Raji (cell line): ENCODE data around the gene KRTAP19-8.

ENCODE experiments used
- POLR2A ChIP-seq: IDR thresholded peaks from 2 replicates; pipeline ENCODE4 v1.6.1; 2011; ENCODE audit warnings: low read depth, low read length, control low read depth; ENCODE audit not compliant: insufficient read depth

The KRTAP19-8 gene, protein sequence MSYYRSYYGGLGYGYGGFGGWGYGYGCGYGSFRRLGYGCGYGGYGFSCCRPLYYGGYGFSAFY

DNA sequence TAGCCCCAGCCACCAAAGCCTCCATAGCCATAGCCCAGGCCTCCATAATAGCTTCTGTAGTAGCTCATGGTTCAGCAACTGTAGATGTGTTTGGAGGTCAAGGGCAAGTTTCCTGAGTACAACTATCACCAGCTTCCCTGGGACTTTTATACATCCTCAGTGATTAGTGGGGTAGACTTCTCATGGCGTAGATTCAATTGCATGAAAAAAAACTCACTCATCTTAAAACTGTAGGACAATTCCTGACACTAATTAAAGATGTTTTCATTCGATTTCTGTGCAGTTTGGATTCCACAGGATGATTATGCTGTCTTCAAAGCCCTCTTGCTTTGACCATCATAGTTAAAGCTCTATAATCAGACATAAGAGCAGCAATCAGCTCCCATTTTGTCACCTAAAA lies at the start of gene KRTAP19-8:
KRTAP19-8 (minus strand) TSS at position 101 of the 400 bp plus-strand sequence; CDS start at position 68, 33 bp downstream.
- no peak for TF ChIP-seq POLR2A

DNA sequence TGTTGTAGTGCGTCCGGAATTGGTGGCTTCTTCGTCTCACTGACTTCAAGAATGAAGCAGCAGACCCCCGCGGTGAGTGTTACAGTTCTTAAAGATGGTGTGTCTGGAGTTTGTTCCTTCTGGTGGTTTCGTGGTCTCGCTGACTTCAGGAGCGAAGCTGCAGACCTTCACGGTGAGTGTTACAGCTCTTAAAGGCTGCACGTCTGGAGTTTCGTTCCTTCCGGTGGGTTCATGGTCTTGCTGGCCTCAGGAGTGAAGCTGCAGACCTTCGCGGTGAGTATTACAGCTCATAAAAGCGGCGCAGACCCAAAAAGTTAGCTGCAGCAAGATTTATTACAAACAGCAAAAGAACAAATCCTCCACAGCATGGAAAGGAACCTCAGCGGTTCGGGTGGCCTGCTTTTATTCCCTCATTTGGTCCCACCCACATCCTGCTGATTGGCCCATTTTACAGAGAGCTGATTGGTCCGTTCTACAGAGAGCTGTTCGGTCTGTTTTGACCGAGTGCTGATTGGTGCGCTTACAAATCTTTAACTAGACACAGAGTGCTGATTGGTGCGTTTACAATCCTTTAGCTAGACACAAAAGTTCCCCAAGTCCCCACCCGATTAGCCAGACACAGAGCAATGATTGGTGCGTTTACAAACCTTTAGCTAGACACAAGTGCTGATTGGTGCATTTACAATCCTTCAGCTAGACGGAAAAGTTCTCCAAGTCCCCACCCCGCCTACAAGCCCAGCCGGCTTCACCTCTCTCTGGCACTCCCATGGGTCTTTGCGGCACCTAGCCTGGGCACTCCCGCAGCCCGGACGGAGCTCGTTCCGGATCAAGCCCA lies 49.6 kb upstream of the KRTAP19-8 start:
- no peak for TF ChIP-seq POLR2A

DNA sequence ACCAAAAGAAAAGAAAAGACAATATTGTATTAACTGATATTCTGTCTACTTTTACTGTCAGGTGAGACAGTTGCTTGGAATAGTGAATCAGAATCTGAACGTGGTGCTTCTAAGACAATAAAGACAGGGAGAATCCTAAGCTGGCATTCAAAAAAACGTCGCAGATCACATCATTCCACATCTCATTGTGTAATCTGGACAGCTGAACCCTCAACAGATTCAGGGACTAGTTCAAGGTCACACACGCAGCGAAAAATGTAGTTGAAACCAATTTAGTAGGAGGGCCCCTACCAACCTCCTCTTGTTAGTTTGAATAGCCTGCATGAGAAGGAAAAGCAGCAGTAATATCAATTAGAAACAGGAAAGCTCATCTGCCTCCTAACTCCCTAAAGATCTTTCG lies 46.4 kb upstream of the KRTAP19-8 start:
- TF ChIP-seq POLR2A: no peak

DNA sequence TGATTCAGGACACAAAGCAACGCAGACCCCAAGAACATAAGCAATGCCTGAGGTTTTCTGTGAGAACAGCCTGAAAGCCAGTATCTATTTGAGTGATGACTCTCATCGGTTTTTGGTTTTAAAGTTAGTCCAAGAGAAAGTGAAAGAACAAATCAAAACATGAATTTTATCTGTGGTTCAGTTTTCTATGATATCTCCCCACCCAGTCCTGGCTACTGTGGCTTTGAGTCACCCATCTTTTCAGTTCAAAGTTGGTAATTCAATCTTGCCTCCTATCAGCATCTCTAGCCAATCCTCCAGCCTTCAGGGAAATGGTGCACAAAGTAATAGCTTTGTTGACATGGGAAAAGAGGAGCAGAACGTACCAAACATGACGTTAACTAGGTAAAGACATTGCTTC lies 40.5 kb upstream of the KRTAP19-8 start:
- no peak for TF ChIP-seq POLR2A

DNA sequence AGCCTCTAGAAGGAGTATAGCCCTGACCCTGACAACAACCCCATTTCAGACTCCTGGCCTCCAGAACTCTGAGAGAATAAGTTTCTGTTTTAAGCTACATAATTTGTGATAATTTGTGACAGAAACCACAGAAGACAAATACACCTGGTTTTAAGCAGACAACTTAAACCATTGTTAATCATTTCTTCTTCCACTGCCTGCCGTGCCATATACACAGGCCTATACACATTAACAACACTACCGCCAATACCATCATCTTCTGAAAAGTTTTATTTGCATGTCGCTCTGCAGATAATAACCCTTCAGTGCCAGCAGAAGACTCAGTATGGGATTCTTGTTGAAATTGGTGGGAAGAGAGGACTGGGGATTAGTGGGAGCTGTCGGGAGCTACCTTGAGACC lies 39.9 kb upstream of the KRTAP19-8 start:
- no peak for TF ChIP-seq POLR2A

DNA sequence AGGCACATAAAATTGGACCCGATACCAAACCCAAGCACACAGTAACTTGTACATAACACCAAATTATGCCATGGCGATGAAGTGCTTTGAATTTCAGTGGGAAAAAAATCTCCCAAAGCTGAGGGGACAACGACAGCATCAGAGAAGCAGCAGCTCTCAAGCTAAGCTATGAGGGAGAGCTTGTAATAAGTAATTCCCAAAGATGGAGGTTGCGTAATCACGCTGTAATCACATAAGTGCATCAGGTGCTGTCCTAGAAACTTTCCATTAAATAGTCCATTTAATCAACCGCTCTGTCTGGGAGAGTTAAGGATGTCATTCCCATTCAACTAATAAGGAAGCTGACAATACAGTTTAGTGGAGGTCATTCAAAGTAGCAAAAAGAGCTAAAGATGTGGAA lies 37.6 kb upstream of the KRTAP19-8 start:
- TF ChIP-seq POLR2A: no peak

DNA sequence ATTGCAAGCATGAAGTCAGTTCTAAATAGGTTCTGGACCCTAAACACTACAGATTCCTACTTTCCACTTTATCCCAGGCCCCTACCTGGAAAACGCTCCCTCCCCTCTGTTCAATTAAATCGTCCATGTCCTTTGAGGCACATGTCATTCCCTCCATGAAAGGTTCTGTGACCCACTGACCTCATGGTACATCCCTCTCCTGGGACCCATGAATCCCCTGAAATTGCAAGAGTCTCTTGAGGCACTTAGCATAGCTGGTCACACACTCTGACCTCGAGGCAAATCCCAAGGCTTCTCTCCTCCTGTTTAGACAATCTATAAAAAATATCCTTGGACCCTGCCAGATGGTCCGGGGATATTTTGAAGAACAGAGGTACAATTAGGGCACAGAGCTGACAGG lies 34.3 kb upstream of the KRTAP19-8 start:
- TF ChIP-seq POLR2A: no peak

DNA sequence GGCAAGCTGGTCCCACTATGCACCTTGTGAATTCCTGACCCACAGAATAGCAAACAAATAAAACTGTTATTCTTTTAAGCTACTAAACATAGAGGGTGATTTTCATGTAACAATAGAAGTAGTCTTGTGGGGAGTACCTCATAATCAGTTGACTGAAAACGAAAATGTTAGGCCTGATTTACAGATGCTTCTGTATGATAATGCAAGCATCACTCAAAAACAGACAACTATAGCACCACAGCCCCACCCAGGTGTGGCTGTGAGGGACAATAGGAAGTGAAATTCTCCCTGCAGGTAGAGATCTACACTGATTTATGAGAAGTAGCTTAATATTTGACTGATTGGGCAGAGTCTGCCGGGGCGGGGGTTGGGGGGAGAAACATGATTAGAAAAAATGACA lies 26.5 kb upstream of the KRTAP19-8 start:
- TF ChIP-seq POLR2A: no peak

DNA sequence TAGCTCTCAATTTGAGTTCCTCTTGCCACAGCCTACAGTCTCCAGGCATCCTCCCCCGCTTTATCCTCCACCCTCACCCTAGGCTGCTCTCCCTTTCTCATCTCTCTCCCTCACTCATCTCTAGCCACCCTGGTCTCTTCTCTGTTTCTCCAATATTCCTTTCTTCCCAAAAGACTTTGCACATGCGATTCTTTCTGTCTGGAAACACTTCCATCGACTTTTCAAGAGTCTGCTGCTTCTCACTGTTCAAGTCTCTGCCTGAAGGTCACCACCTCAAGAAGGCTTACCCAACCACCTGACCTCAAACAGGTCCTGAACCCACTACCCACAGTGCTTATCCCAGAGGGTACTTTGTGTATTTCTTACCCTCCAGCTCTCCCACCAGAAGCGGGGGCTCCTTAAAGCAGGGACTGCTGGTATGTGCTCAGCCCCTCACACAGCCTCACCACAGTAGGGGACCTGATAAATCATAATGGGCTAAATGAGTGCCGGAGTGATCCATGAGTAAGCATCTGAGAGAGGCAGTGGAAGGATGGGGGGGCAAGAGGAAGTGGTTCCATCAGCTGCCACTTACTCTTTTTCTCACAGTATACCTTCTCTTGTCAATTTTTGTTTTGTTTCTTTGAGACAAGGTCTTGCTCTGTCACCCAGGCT lies 14.3 kb upstream of the KRTAP19-8 start:
- no peak for TF ChIP-seq POLR2A

DNA sequence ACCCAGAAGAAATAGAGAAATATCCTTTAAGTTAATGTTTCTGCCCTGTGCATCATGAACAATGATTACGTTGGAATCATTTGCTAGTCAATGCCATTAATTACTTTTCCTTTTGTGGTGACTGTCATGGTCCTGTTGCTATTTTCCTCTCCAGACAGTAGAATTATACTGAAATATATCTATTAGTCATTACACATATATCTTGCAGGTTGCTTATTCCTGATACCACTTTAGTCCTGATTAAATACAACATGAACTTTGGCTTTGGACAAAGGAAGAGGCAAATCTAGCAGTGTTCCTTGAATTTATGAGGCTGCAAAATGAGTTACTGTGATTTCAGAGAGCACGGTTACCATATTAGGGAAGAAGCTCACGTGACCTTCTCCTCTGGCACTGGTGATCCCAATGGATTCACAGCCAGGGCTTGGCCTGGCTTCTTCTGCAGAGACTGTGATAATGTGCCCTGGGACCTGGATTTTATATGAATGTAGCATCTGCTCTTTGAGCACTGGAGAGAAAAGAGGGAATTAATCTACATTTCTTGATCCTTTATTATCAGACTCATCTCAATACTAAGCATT lies 12.4 kb upstream of the KRTAP19-8 start:
- no peak for TF ChIP-seq POLR2A

DNA sequence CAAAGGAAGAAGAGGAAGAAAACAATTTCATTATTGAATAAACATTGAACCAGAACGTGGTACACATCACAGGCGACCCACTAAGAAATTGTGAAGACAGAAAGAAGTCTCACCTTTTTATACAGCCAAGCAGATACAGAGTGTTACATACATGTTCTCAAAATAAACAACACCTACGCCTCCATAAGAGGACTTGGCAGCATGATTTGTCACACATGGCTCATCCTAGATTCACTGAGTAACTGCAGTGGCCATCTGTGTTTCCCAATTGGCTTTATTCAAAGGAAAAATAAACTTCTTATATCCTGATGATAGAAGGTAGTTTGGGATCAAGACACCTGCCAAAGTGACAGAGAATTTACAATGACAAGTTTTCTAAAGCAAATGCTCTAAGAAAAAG lies 7.6 kb upstream of the KRTAP19-8 start:
- no peak for TF ChIP-seq POLR2A

DNA sequence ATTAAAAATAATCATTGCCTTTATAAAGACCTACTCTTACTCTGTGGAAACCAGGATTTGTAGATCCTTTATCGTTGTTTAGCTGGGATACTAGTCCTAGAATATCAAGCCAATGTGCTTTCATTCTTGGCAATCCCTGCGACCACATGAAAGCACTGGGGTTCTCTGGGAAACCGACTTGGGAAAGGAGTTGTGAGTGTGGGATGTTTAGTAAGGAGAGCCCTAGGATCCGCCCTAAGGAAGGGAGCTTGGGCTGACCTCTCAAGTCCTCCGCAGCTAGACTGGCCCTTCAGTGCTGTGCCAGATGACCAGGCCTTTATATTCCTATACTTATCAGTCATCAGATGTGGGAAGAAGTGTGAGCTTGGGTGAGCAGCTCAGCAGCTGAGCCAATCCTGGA lies 5.2 kb upstream of the KRTAP19-8 start:
- no peak for TF ChIP-seq POLR2A

DNA sequence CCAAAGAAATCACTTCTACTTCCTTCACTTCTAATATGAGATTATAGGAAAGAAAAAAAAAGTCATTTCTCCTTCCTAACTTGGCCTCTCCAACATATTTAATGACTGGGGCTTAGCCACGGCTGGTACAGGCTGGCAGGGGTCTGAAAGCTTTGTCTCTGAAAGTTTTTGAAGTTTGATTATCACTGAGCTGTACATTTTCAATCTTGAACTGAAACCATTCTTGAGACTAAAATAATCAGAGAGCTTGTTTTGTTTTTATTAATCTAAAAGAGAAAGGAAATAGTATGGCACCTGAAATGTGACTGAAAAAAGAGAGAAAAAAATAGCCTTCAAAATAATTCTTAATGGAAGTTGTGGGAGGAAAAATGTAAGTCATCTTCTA lies 3.8 kb upstream of the KRTAP19-8 start:
- TF ChIP-seq POLR2A: no peak

DNA sequence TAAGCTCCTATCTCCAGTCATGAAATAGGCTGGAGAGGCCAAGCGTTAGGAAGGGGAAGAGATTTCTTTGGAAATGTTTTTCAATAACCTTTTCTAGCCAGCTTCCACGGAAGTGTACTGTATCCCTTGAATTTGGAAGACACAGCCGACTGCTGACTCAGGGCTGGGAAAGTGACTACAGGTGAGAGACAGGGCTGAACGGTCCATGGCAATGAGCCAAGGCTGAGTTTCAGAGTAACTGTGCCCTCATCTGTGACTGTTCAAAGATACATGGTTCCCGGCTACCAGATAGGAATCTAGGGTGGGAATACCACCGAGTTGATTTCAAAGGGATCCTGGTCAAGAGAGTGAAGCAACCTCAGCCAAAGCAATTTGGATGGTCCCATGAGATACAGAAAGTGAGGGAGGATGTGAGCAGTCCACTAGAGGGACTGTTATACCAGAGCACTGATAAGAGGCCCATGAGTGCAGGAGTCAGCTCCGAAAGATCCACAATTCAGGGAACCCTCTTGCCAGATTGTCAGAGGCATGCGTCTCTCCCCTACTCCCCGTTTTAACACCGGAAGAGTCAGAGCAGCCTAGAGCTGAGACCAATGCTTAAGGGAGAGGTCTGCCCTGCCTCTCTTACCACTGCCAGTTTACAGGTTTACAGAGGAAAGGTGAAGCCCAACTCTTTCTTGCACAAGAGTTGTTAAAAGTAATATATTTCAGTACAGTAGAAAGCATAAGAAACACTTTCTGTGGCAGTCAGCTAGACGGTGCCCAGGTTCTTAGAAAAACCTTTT lies 3.2 kb upstream of the KRTAP19-8 start:
- no peak for TF ChIP-seq POLR2A

DNA sequence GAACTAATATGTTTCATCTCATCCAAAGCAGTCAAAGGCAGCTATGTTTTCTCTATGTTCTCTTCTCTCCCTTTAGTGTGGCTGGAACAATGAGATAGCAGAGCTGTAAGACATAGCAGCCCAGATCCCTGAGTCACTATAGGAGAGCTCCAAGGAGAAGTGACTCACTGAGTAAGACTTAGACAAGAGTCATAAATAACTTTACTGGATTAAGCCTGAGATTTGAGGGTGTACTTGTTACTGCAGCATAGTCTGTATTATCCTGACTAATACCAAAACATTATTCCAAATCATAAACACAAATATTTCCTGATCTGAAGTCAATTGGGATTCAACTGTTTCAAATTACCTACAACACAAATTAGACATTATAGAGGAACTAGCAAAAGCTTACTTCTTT lies 3.9 kb downstream of the KRTAP19-8 start:
- no peak for TF ChIP-seq POLR2A
